OCI-LY1 (cell line): ENCODE measurements around the gene TPBG.

Source experiments
- EZH2 ChIP-seq: fragments of 200-600 bp; sonication (generic), shearing (Covaris generic); IDR thresholded peaks from 2 replicates; pipeline ENCODE4 v1.8.0; 2017; ENCODE audit warnings: borderline replicate concordance, mixed run types, mild to moderate bottlenecking, antibody characterized with exemption, low read length, moderate library complexity, mixed read lengths
- TF ChIP-seq, protein P1 (sequence below): fragments of 200-600 bp; sonication (generic), shearing (Covaris generic); IDR thresholded peaks from 2 replicates; pipeline ENCODE4 v1.5.1; 2017; ENCODE audit warnings: mild to moderate bottlenecking, antibody characterized with exemption, low read length, moderate library complexity, mixed read lengths

DNA sequence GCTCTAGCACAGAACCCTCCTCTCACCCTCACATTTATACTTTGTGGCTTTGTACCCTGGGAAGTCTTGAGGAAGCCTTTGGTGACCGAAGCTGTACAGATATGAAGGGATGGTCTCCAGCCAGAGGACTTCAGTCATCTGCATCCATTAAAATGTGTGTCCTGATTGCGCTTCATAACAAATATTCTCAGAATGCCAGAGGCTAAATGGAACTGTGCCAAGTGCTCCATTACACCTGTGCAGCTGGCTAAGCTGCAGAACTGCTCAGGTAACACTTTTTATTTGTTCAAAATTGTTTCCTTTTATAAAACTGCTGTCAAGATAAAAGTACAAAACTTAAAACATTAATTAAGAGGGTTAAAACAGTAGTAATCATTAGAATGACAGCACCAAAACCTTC, 22.3 kb downstream of the TPBG start:
- TF ChIP-seq, protein P1, sequence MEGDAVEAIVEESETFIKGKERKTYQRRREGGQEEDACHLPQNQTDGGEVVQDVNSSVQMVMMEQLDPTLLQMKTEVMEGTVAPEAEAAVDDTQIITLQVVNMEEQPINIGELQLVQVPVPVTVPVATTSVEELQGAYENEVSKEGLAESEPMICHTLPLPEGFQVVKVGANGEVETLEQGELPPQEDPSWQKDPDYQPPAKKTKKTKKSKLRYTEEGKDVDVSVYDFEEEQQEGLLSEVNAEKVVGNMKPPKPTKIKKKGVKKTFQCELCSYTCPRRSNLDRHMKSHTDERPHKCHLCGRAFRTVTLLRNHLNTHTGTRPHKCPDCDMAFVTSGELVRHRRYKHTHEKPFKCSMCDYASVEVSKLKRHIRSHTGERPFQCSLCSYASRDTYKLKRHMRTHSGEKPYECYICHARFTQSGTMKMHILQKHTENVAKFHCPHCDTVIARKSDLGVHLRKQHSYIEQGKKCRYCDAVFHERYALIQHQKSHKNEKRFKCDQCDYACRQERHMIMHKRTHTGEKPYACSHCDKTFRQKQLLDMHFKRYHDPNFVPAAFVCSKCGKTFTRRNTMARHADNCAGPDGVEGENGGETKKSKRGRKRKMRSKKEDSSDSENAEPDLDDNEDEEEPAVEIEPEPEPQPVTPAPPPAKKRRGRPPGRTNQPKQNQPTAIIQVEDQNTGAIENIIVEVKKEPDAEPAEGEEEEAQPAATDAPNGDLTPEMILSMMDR: no peak
- TF ChIP-seq EZH2: no peak
